ENCODE measurements around the gene NAP1L5. TPM values are rescaled to one million over a fixed set of nuclear protein-coding genes. Genes with fewer than 3 reads are reported as not detected.

The NAP1L5 gene
- total and polyA plus RNA-seq, 2 of the 13 experiments (the other 11 are each of a cell fraction or from before 2014, with no cell fraction given), result 1.3 to 1.6 TPM

- TF ChIP-seq BCLAF1 (IDR thresholded peaks at IDR 0.05) (no peak), ZNF256 (CRISPR knock-in tag; conservative IDR thresholded peaks at IDR 0.05) (no peak), GATAD1 (CRISPR knock-in tag; IDR thresholded peaks at IDR 0.05) (no peak), ZNF451 (CRISPR knock-in tag; IDR thresholded peaks at IDR 0.05) (no peak), ZSCAN31 (CRISPR knock-in tag; IDR thresholded peaks at IDR 0.05; ENCODE audit: low read depth) (no peak), ZNF572 (CRISPR knock-in tag; IDR thresholded peaks at IDR 0.05) (no peak), HDAC6 (IDR thresholded peaks at IDR 0.05; ENCODE audit: low read depth, low read length) (no peak), ETS1 (CRISPR knock-in tag; IDR thresholded peaks at IDR 0.05) (no peak), BATF2 (CRISPR knock-in tag; IDR thresholded peaks at IDR 0.05) (no peak), SKI (IDR thresholded peaks at IDR 0.05; ENCODE audit: partially characterized antibody) (no peak), RFXANK (CRISPR knock-in tag; IDR thresholded peaks at IDR 0.05) (no peak), MLX (CRISPR knock-in tag; IDR thresholded peaks at IDR 0.05) (no peak), ZNF121 (CRISPR knock-in tag; IDR thresholded peaks at IDR 0.05) (no peak), MAX (IDR thresholded peaks at IDR 0.05) (no peak)
Measured at GRCh38 chr4:88646528-88647280, 50.9 kb downstream of the NAP1L5 start (continued).

Data from HepG2 (cell line).